HCT116 (cell line): ENCODE data around the gene NSG2. TPM values are rescaled to one million over a fixed set of nuclear protein-coding genes. Genes with fewer than 3 reads are reported as not detected.

ENCODE experiments used
- ATAC-seq: fragments of 200-7000 bp; cut with Tn5 transposase; 2 replicates; pipeline ENCODE4 v1.9.1; 2020; ENCODE audit warnings: mild to moderate bottlenecking, moderate library complexity
- BruUV-seq: library from RNA; stranded (reverse); fragments of 400-500 nt; replicated peaks from 2 replicates; lab custom pipeline; 2021; lab: Mats Ljungman, UMichigan
- CTCF ChIA-PET: fragments of 300-600 bp; sonication (Branson Sonifier 250); formaldehyde crosslinking; loops from one replicate; lab custom pipeline; 2021; ENCODE audit warnings: antibody characterized with exemption; lab: Charles Lee
- POLR2A ChIA-PET: fragments of 300-600, 350-600 bp; sonication (Branson Sonifier 250); formaldehyde crosslinking; loops from one replicate; lab custom pipeline; 2021; ENCODE audit warnings: antibody characterized with exemption; lab: Charles Lee
- RAD21 ChIA-PET, 2 experiments: fragments of 300-600 bp; sonication (Branson Sonifier 250); formaldehyde crosslinking; loops; one replicate each; lab custom pipeline; 2023; ENCODE audit warnings: low total read pairs in 2 of 2; ENCODE audit not compliant: uncharacterized antibody in 2 of 2, unreplicated experiment in 2 of 2, low non-redundant PET in 1 of 2; lab: Charles Lee
- DNase-seq: peaks from one replicate; pipeline ENCODE4 v3.0.0-alpha.2; 2010; ENCODE audit warnings: low read depth, low spot score
- H2AFZ ChIP-seq: fragments of 200-600 bp; shearing (Covaris generic), sonication (generic); 2 replicates; pipeline ENCODE4 v1.6.1; 2017; ENCODE audit warnings: low read depth, mixed run types, mixed read lengths, antibody characterized with exemption, low read length; ENCODE audit not compliant: poor library complexity, severe bottlenecking
- H3K27ac ChIP-seq: 2 replicates; pipeline ENCODE4 v1.5.1; 2012; ENCODE audit warnings: low read depth, low read length
- H3K27me3 ChIP-seq: fragments of 200-600 bp; sonication (generic); 2 replicates; pipeline ENCODE4 v1.6.1; 2016; ENCODE audit warnings: mixed run types, low read length, mixed read lengths; ENCODE audit not compliant: insufficient read depth
- H3K36me3 ChIP-seq, 2 experiments: fragments of 200-500 bp in 1 of 2; fragments of 200-600 bp in 1 of 2; sonication (Bioruptor generic) in 1 of 2; sonication (generic) in 1 of 2; 2 replicates each; pipeline versions ENCODE4 v1.5.1 to v1.6.1; 2014 to 2016; ENCODE audit warnings: low read length in 2 of 2, inconsistent platforms in 1 of 2, mixed read lengths in 1 of 2, mixed run types in 1 of 2; ENCODE audit not compliant: insufficient read depth in 2 of 2, control insufficient read depth in 1 of 2
- H3K4me1 ChIP-seq, 2 experiments: fragments of 200-600 bp in 1 of 2; sonication (generic) in 1 of 2; 2 replicates each; pipeline versions ENCODE4 v1.5.1 to v1.6.1; 2012 to 2017; ENCODE audit warnings: low read length in 2 of 2, inconsistent platforms in 1 of 2, mild to moderate bottlenecking in 1 of 2, mixed read lengths in 1 of 2, mixed run types in 1 of 2, moderate library complexity in 1 of 2; ENCODE audit not compliant: insufficient read depth in 2 of 2, control insufficient read depth in 1 of 2
- H3K4me2 ChIP-seq: fragments of 200-600 bp; sonication (generic); 2 replicates; pipeline ENCODE4 v1.6.1; 2017; ENCODE audit warnings: mixed run types, low read length, mixed read lengths
- H3K4me3 ChIP-seq, 2 experiments: fragments of 200-600 bp in 1 of 2; sonication (generic) in 1 of 2; replicated peaks in 1 of 2; 2 replicates each; pipeline ENCODE4 v1.5.1; 2011 to 2016; ENCODE audit warnings: low read length in 2 of 2, control low read depth in 1 of 2, low read depth in 1 of 2, mild to moderate bottlenecking in 1 of 2, mixed read lengths in 1 of 2, mixed run types in 1 of 2
- H3K79me2 ChIP-seq: fragments of 200-600 bp; sonication (generic); 2 replicates; pipeline ENCODE4 v1.6.1; 2017; ENCODE audit warnings: mild to moderate bottlenecking, mixed run types, low read length, moderate library complexity, mixed read lengths; ENCODE audit not compliant: insufficient read depth
- H3K9ac ChIP-seq: fragments of 200-600 bp; sonication (generic); 2 replicates; pipeline ENCODE4 v1.6.1; 2016; ENCODE audit warnings: low read length, mixed read lengths
- H3K9me2 ChIP-seq: fragments of 200-600 bp; sonication (generic), shearing (Covaris generic); 2 replicates; pipeline ENCODE4 v1.6.1; 2017; ENCODE audit warnings: mixed run types, mild to moderate bottlenecking, moderate library complexity; ENCODE audit not compliant: insufficient read depth
- H3K9me3 ChIP-seq, 2 experiments: fragments of 200-500 bp in 1 of 2; fragments of 200-600 bp in 1 of 2; sonication (Bioruptor generic) in 1 of 2; sonication (generic) in 1 of 2; 2 replicates each; pipeline ENCODE4 v1.6.1; 2014 to 2017; ENCODE audit warnings: low read length in 2 of 2, mixed read lengths in 2 of 2, inconsistent platforms in 1 of 2, low read depth in 1 of 2, mild to moderate bottlenecking in 1 of 2, mixed run types in 1 of 2, moderate library complexity in 1 of 2; ENCODE audit not compliant: control insufficient read depth in 1 of 2, insufficient read depth in 1 of 2
- H4K20me1 ChIP-seq: fragments of 200-600 bp; sonication (generic), shearing (Covaris generic); 2 replicates; pipeline ENCODE4 v1.6.1; 2017; ENCODE audit warnings: mixed run types, mild to moderate bottlenecking, moderate library complexity; ENCODE audit not compliant: insufficient read depth
- ATF3 ChIP-seq: IDR thresholded peaks from 2 replicates; pipeline ENCODE4 v1.6.1; 2012
- CBX3 ChIP-seq: IDR thresholded peaks from 2 replicates; pipeline ENCODE4 v1.6.1; 2012; ENCODE audit warnings: low read depth
- CEBPB ChIP-seq: IDR thresholded peaks from 2 replicates; pipeline ENCODE4 v1.6.1; 2012; ENCODE audit warnings: low read depth
- CTCF ChIP-seq, 3 experiments: fragments of 200-600 bp in 1 of 3; sonication (generic) in 1 of 3; IDR thresholded peaks in 2 of 3; conservative IDR thresholded peaks in 1 of 3; 2 replicates each; pipeline ENCODE4 v1.5.1; 2012 to 2017; ENCODE audit warnings: low read depth in 2 of 3, low read length in 2 of 3, antibody characterized with exemption in 1 of 3, borderline replicate concordance in 1 of 3, control low read depth in 1 of 3, mild to moderate bottlenecking in 1 of 3, mixed read lengths in 1 of 3, mixed run types in 1 of 3, moderate library complexity in 1 of 3; ENCODE audit not compliant: insufficient read depth in 1 of 3
- EGR1 ChIP-seq: IDR thresholded peaks from 2 replicates; pipeline ENCODE4 v1.6.1; 2012; ENCODE audit warnings: low read depth
- ELF1 ChIP-seq: IDR thresholded peaks from 2 replicates; pipeline ENCODE4 v1.6.1; 2012; ENCODE audit warnings: low read depth, borderline replicate concordance
- EZH2 ChIP-seq: fragments of 200-600 bp; sonication (generic); IDR thresholded peaks from 2 replicates; pipeline ENCODE4 v1.6.1; 2017; ENCODE audit warnings: antibody characterized with exemption, mixed run types
- EZH2phosphoT487 ChIP-seq: fragments of 200-600 bp; IDR thresholded peaks from 2 replicates; pipeline ENCODE4 v1.6.1; 2018; ENCODE audit warnings: antibody characterized with exemption, borderline replicate concordance
- FOSL1 ChIP-seq: IDR thresholded peaks from 2 replicates; pipeline ENCODE4 v1.6.1; 2012; ENCODE audit warnings: low read depth
- JUND ChIP-seq: IDR thresholded peaks from 2 replicates; pipeline ENCODE4 v1.6.1; 2012
- POLR2A ChIP-seq: IDR thresholded peaks from 2 replicates; pipeline ENCODE4 v1.7.0; 2011; ENCODE audit warnings: borderline replicate concordance; ENCODE audit not compliant: insufficient read depth, insufficient read length; ENCODE audit errors: extremely low read depth
- POLR2AphosphoS5 ChIP-seq: IDR thresholded peaks from 2 replicates; pipeline ENCODE4 v1.6.1; 2011; ENCODE audit warnings: mild to moderate bottlenecking, low read depth, low read length, moderate library complexity
- SIN3A ChIP-seq: IDR thresholded peaks from 2 replicates; pipeline ENCODE4 v1.6.1; 2012; ENCODE audit warnings: low read depth
- SRF ChIP-seq: IDR thresholded peaks from 2 replicates; pipeline ENCODE4 v1.6.1; 2012; ENCODE audit warnings: low read depth
- TCF7L2 ChIP-seq: IDR thresholded peaks from 2 replicates; pipeline ENCODE4 v1.7.0; 2011; ENCODE audit warnings: borderline replicate concordance, inconsistent platforms; ENCODE audit not compliant: insufficient read depth, insufficient read length; ENCODE audit errors: extremely low read depth
- ZBTB33 ChIP-seq: IDR thresholded peaks from 2 replicates; pipeline ENCODE4 v1.6.1; 2011; ENCODE audit warnings: mild to moderate bottlenecking, low read length, moderate library complexity; ENCODE audit not compliant: insufficient replicate concordance; ENCODE audit errors: extremely low read depth
- ZFX ChIP-seq: fragments of 450-650 bp; IDR thresholded peaks from 2 replicates; pipeline ENCODE4 v1.6.1; 2017
- ZNF274 ChIP-seq: fragments of 200-500 bp; sonication (Bioruptor generic); IDR thresholded peaks from 2 replicates; pipeline ENCODE4 v1.6.1; 2014; ENCODE audit warnings: mild to moderate bottlenecking, low read depth, low read length, inconsistent platforms
- intact Hi-C: fragments of 100-400 bp; cut with micrococcal nuclease; formaldehyde crosslinking; loops from 2 replicates; pipeline ENCODE4 v1.10.0; 2022
- total RNA-seq: library from RNA; stranded (reverse); gene quantifications from one replicate; pipeline ENCODE4 v1.2.1, GENCODE V29; 2021; ENCODE audit not compliant: unreplicated experiment
- TF ChIP-seq, protein P1 (sequence below): IDR thresholded peaks from 2 replicates; pipeline ENCODE4 v1.6.1; 2012; ENCODE audit warnings: low read depth

Gene NSG2
- total RNA-seq, 1 experiment from 2014 or later = not detected

DNA sequence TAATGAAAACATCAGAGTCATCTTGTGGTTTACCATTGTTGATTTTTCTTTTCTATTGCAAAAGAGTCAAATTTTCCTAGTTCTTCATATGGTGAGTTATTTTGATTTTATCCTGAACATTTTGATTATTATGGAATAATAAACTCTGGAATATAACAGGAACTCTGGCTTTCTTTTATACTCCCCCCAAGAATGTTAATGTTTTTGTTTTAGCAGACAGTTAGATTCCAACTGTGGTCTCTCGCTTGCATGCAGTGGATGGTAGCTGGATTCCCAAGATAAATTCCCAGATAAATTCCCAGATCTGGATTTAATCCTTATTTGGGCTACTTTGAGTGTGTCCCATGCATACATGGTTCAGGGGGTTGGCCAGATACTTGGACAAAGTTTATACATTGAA is 109.8 kb downstream of the NSG2 start:
- no peak overlapping the region for H3K9ac ChIP-seq
- no peak for TF ChIP-seq SIN3A
- no peak for TF ChIP-seq POLR2A
- TF ChIP-seq ATF3 = no peak
- TF ChIP-seq EZH2 = no peak
- TF ChIP-seq ZNF274 = no peak
- TF ChIP-seq ZFX = no peak
- TF ChIP-seq EZH2phosphoT487 = no peak
- no peak for TF ChIP-seq EGR1
- no peak for TF ChIP-seq JUND
- no peak for TF ChIP-seq FOSL1
- TF ChIP-seq ZBTB33 = no peak
- no peak for TF ChIP-seq CBX3
- no peak for TF ChIP-seq ELF1
- TF ChIP-seq, protein P1, sequence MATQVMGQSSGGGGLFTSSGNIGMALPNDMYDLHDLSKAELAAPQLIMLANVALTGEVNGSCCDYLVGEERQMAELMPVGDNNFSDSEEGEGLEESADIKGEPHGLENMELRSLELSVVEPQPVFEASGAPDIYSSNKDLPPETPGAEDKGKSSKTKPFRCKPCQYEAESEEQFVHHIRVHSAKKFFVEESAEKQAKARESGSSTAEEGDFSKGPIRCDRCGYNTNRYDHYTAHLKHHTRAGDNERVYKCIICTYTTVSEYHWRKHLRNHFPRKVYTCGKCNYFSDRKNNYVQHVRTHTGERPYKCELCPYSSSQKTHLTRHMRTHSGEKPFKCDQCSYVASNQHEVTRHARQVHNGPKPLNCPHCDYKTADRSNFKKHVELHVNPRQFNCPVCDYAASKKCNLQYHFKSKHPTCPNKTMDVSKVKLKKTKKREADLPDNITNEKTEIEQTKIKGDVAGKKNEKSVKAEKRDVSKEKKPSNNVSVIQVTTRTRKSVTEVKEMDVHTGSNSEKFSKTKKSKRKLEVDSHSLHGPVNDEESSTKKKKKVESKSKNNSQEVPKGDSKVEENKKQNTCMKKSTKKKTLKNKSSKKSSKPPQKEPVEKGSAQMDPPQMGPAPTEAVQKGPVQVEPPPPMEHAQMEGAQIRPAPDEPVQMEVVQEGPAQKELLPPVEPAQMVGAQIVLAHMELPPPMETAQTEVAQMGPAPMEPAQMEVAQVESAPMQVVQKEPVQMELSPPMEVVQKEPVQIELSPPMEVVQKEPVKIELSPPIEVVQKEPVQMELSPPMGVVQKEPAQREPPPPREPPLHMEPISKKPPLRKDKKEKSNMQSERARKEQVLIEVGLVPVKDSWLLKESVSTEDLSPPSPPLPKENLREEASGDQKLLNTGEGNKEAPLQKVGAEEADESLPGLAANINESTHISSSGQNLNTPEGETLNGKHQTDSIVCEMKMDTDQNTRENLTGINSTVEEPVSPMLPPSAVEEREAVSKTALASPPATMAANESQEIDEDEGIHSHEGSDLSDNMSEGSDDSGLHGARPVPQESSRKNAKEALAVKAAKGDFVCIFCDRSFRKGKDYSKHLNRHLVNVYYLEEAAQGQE = no peak
- no peak for TF ChIP-seq CEBPB
- no peak for TF ChIP-seq TCF7L2
- TF ChIP-seq CTCF (IDR thresholded peaks at IDR 0.05 in 2 of 3, conservative IDR thresholded peaks at IDR 0.05 in 1 of 3; ENCODE audit: borderline replicate concordance in 1 of 3, insufficient read depth in 1 of 3, low read depth in 2 of 3, low read length in 2 of 3) = no peak
- TF ChIP-seq SRF = no peak
- no peak for TF ChIP-seq POLR2AphosphoS5
- ChIA-PET CTCF (no interaction called here), POLR2A (no interaction called here), RAD21 (no interaction called here)
- peaks cover 6 to 14% of the 10 kb centered on the region in 2 experiments for H3K4me1 ChIP-seq
- no peaks in the 10 kb centered on the region for H3K9me2 ChIP-seq
- no peaks in the 10 kb centered on the region for H3K36me3 ChIP-seq
- H3K27me3 ChIP-seq = no peaks in the 10 kb centered on the region
- no peak overlapping the region for H3K4me3 ChIP-seq
- ATAC-seq (no peak), DNase-seq (no peak)
- H2AFZ ChIP-seq = no peak overlapping the region
- H3K79me2 ChIP-seq = no peaks in the 10 kb centered on the region
- H3K9me3 ChIP-seq = no peaks in the 10 kb centered on the region
- intact Hi-C loops = no loop called here
- BruUV-seq = no TSS peak
- H3K27ac ChIP-seq = no peak overlapping the region
- no peaks in the 10 kb centered on the region for H4K20me1 ChIP-seq
- H3K4me2 ChIP-seq = no peak overlapping the region
